ENCODE data around the gene PML.

GRCh38 chr15:74046275-74046674 is 51.8 kb downstream of the PML start:
- TF ChIP-seq CTCF (optimal IDR thresholded peaks at IDR 0.05 in 1 of 3, IDR thresholded peaks at IDR 0.05 in 1 of 3, conservative IDR thresholded peaks at IDR 0.05 in 1 of 3; ENCODE audit: extremely low read depth in 1 of 3, insufficient read depth in 2 of 3, low read length in 3 of 3) (no peak), EZH2 (IDR thresholded peaks at IDR 0.05; ENCODE audit: low read length) (no peak)

Data from keratinocyte (primary cell).